ENCODE results near the gene SORT1. TPM values are rescaled to one million over a fixed set of nuclear protein-coding genes. Genes with fewer than 3 reads are reported as not detected.

The SORT1 gene
- total and polyA plus RNA-seq, 2 of the 8 experiments (the other 6 are each of a cell fraction or from before 2014, with no cell fraction given): 18.7 to 69.6 TPM

- Histone ChIP-seq H3K14ac (ENCODE audit: insufficient read length) (no peak overlapping the region), H3K4me3 (ENCODE audit: extremely low read depth in 1 of 4, insufficient read depth in 2 of 4, low read depth in 3 of 4, low read length in 4 of 4) (no peak overlapping the region), H3K18ac (ENCODE audit: extremely low read depth, low read length) (no peak overlapping the region), H3K23me2 (ENCODE audit: low read depth, low read length) (no peaks in the 10 kb centered on the region), H3K79me1 (ENCODE audit: low read depth, low read length) (no peaks in the 10 kb centered on the region), H4K5ac (ENCODE audit: insufficient read length, low read depth, low read length) (no peak overlapping the region), H2AK5ac (ENCODE audit: low read depth, low read length) (no peak overlapping the region), H4K91ac (replicated peaks; ENCODE audit: insufficient read length, low read length) (no peak overlapping the region), H2BK20ac (ENCODE audit: low read length) (no peak overlapping the region), H3K4me1 (replicated peaks in 1 of 4; ENCODE audit: control insufficient read depth in 3 of 4, insufficient read depth in 4 of 4, low read length in 3 of 4) (no peaks in the 10 kb centered on the region), H2BK120ac (replicated peaks; ENCODE audit: low read depth, low read length) (no peak overlapping the region), H3K56ac (replicated peaks; ENCODE audit: insufficient read length, low read depth, low read length) (no peak overlapping the region), H3K9ac (replicated peaks in 1 of 4; ENCODE audit: extremely low read depth in 1 of 4, low read depth in 3 of 4, low read length in 3 of 4) (no peak overlapping the region), H3K79me2 (ENCODE audit: control insufficient read depth in 1 of 2, insufficient read depth in 2 of 2, low read length in 2 of 2) (no peaks in the 10 kb centered on the region), H4K8ac (ENCODE audit: extremely low read depth, insufficient read depth, low read length) (no peak overlapping the region), H2BK12ac (ENCODE audit: low read depth, low read length) (no peak overlapping the region), H3K36me3 (ENCODE audit: control insufficient read depth in 2 of 4, insufficient read depth in 4 of 4, low read length in 3 of 4) (peaks cover 4 to 41% (median 24%) of the 10 kb centered on the region in 4 experiments; a peak in 6 of 8 replicates), H3K27ac (ENCODE audit: low read depth, low read length) (no peak overlapping the region), H3K23ac (ENCODE audit: insufficient read length) (no peak overlapping the region), H3K4ac (replicated peaks; ENCODE audit: insufficient read length, low read depth, low read length) (no peak overlapping the region), H4K20me1 (replicated peaks in 1 of 2; ENCODE audit: control insufficient read depth in 1 of 2, insufficient read depth in 2 of 2, low read length in 2 of 2) (no peaks in the 10 kb centered on the region), H2BK15ac (ENCODE audit: low read length) (no peak overlapping the region), H3K9me3 (ENCODE audit: insufficient read depth in 2 of 2, low read depth in 1 of 2, low read length in 1 of 2) (no peaks in the 10 kb centered on the region), H3K4me2 (ENCODE audit: insufficient read depth in 1 of 2, low read depth in 2 of 2, low read length in 2 of 2) (no peak overlapping the region), H3K27me3 (replicated peaks in 1 of 4; ENCODE audit: control insufficient read depth in 3 of 4, extremely low read depth in 1 of 4, insufficient read depth in 3 of 4, low read length in 3 of 4) (no peaks in the 10 kb centered on the region), H2BK5ac (ENCODE audit: low read depth, low read length) (no peak overlapping the region), H2AFZ (ENCODE audit: low read length) (no peak overlapping the region)
- POLR2A ChIA-PET (ENCODE audit: partially characterized antibody): interaction anchor here (0.8 kb wide), 1 partner anchor 9 kb away, joined by 3 read pairs; no protein-coding TSS in a partner anchor
- DNase-seq (ENCODE audit: low read depth in 1 of 2, low spot score in 2 of 2): no peak
- TF ChIP-seq GABPA (IDR thresholded peaks at IDR 0.05; ENCODE audit: borderline replicate concordance, insufficient read depth, low read length) (no peak), TAF1 (IDR thresholded peaks at IDR 0.05; ENCODE audit: low read depth, low read length) (no peak), BACH1 (IDR thresholded peaks at IDR 0.05; ENCODE audit: low read length) (no peak), SIRT6 (IDR thresholded peaks at IDR 0.05; ENCODE audit: low read length) (no peak), ZNF274 (IDR thresholded peaks at IDR 0.05; ENCODE audit: borderline replicate concordance, extremely low read depth, low read length) (no peak), ATF3 (IDR thresholded peaks at IDR 0.05; ENCODE audit: insufficient read depth, low read depth, low read length) (no peak), HDAC2 (IDR thresholded peaks at IDR 0.05; ENCODE audit: borderline replicate concordance in 1 of 2, low read depth in 2 of 2, low read length in 2 of 2) (no peak), JUN (IDR thresholded peaks at IDR 0.05; ENCODE audit: low read depth, low read length) (no peak), YY1 (IDR thresholded peaks at IDR 0.05; ENCODE audit: low read depth, low read length) (no peak), NANOG (IDR thresholded peaks at IDR 0.05; ENCODE audit: insufficient read depth, low read depth, low read length, poor library complexity, severe bottlenecking) (no peak), CEBPB (IDR thresholded peaks at IDR 0.05; ENCODE audit: low read depth, low read length) (no peak), KDM1A (IDR thresholded peaks at IDR 0.05; ENCODE audit: borderline replicate concordance, low read length) (no peak), POLR2A (IDR thresholded peaks at IDR 0.05; ENCODE audit: control extremely low read depth in 1 of 2, low read depth in 2 of 2, low read length in 2 of 2) (no peak)
- WGBS, 2 experiments (ENCODE audit: extremely low coverage in 1 of 2, insufficient coverage in 1 of 2, insufficient read length in 1 of 2, insufficient replicate concordance in 2 of 2, low coverage in 1 of 2, low lambda C conversion rate in 2 of 2, missing lambda C conversion rate in 1 of 2): 87% methylated on average over 6 of the region's 6 CpGs; no CpG with 5 or more reads in 1 of the 2 experiments
- no peak for FAIRE-seq
- CTCF ChIA-PET (ENCODE audit: partially characterized antibody): interaction anchor here (1.0 to 1.4 kb wide), 4 partner anchors 36 to 53 kb away, joined by 3 to 7 read pairs (median 3); partner anchors contain the start of gene SORT1
Observed at GRCh38 chr1:109347511-109347910, 50.2 kb downstream of the SORT1 start.
